ENCODE data around the gene MICAL2.

Gene MICAL2

DNA sequence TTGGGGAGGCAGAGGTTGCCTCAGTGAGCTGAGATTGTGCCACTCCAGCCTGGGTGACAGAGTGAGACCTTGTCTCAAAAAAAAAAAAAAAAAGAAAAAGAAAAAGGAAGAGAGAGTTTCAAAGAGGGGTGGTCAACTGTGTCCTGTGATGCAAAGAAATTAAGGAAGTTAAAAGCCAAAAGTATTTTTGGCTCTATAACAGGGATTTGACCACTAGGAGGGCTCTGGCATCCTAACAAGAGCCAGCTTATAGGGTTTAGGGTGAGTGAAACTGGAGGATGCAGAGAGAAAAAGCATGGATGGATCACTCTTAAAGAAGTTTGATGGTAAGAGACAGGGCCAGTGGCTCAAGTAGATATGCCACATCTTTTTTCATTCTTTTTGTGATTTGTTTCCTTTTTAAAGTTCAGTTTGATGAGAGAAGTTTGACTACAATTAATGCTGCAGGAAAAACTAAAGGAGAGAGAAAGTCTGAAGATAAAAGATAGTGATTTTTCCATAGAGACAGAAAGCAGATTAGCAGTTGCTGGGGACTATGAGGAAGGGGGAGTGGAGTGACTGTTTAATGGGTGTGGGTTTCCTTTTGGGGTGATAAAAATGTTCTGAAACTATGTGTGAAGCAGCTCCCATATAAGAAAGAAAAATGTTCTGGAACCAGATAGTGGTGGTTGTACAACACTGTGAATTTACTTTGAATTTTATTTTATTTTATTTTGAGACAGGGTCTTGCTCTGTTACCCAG is 11.1 kb upstream of the MICAL2 start:
- no peak for DNase-seq (ENCODE audit: low read depth in 3 of 3)

DNA sequence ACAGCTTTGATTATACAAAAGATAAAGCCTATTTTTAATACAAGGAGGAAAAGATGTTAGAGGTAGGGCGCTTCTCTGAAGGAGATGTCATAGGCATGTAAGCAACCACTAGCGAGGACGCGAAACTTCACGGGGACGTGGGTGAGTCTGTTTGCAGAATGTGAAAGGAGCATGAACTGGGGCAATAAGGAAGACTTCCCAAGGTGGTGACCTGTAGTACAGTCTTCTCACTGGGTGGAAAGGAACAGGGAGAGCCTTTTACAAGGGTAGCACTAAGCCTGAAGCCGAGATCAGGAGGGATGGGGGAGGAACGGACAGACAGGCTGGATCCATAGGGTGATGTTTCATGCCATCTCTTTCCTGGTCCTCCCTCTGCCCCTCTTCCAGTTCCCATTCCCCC is 10.0 kb upstream of the MICAL2 start:
- DNase-seq (ENCODE audit: low read depth in 3 of 3): no peak

DNA sequence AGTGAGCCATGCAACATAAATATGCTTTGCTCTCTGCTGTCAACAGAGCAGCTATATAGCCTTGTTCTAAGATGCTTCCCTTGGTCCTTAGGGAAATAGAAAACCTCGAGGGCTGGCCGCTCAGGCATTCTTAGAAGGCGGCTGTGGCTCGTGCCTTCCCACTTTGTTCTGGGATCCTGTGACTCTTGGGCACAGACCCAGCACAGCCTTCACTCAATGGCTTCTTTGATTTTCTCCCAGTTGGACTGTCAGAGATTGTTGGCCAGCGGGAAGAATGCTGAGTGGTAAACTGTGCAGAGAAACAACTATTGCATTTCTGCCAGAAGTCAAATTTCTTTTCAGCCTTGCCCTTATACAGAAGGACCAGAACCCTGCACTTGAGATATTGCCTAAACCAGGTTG is 9.5 kb upstream of the MICAL2 start:
- no peak for DNase-seq (ENCODE audit: low read depth in 3 of 3)

DNA sequence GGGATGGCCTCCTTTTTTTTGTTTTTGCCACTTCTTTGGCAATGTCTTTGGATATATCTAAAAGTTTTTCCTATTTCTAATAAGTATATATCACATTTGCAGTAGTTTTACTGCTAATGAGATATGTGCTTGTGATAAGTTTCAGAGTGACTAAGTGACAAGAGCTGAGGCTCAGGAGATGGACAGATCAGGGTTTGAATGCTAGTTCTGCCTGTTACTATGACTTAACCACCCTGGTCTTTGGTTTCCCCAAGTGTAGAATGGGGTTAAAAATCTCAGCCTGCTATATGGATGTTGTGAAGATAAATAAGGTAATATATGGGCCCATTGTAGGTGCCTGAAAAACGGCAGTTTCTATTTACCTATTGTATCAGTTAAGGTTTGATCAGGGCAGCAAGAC is 9.1 kb upstream of the MICAL2 start:
- DNase-seq (ENCODE audit: low read depth in 3 of 3): no peak

DNA sequence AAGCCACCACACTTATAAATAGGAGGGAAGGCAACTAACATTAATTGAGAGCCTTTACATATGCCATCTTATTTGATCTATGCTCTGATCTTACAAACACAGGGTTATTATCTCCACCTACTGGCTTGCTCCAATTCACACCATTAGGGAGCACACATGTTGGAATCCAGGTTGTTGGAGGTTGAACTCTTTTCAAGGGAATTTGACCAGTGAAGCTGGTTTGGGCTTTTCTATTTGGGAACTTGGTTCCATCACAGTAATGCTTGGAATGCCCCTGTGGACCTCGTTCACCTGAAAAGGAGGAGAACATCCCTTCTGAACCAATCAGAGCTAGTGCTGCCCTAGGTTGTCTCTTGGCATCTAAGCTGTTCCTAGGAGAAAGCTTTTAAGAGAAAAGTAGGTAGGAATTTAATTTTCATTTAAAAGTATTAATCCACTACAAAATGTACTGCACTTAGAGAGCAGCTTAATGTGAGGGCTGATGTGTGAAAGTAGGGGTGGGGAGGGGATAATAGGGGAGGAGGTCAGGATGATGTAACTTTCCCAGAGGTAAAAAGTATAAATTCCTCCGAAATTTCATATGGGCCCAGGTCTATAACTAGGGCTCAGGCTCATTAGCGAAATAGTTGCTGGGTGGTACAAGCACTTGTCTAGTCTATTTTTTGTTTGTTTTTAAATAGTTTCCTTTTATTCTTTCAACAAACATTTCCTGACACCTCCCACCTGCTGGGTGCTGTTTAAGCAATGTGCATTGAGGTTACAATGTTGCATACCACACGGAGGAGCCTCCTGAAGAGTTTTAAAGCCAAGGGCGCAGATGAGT is 7.6 kb upstream of the MICAL2 start:
- no peak for DNase-seq (ENCODE audit: low read depth in 3 of 3)

DNA sequence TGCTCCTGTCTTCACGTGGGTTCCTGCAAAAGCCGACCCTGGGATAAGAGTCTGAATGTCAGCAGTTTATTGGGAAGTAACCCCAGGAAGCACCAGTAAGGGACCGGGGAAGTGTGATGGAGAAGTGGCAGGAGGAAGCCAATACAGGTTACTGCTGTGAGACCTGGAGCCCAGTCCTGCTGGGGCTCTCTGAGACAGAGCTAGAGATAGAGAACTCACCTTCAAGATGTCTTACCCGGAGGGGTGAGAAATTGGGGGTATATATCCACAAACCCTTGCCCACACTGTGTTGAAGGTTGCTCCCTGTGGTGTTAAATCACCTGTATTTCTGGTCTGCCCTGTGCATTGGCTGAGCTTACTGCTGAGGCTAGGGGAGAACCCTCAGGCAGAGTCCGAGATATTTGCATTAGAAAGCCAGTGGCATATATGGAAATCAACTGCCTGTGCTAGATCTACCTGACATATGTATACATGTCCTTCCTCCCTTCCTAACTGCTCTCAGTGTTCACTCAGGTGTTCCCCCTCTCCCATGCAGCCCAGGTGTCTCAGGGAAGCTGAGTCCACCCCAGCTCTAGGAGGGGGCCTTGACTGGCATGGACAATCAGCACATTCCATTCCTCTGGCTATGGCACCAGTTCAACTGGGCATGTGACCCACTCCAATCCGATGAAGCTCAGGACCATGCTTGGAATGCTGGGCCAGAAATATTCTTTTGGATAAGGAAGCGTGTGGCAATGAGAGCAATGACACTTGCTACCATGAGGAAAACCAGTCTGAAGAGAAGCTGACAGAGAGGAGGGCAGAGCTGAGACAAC is 6.8 kb upstream of the MICAL2 start:
- DNase-seq (ENCODE audit: low read depth in 3 of 3): no peak

DNA sequence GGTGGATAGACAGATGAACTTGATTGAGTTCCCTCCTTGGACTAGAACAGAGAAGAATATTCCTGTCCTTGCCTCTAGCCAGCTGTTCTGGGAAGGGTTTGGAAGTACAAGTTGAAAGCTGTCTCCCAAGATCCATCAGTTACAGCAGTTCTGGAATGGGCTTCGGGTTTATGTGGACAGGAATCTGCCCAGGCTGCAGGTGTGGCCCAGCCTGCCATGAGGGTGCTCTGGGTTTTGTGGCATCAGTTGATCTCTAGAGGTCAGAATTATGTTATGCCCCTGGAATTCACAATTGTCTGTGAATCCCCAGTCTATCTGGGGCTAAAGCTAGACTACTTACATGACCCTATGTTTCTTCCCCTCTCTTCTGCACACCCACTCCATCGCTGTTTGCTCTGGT is 4.9 kb upstream of the MICAL2 start:
- DNase-seq (ENCODE audit: low read depth in 3 of 3): no peak

DNA sequence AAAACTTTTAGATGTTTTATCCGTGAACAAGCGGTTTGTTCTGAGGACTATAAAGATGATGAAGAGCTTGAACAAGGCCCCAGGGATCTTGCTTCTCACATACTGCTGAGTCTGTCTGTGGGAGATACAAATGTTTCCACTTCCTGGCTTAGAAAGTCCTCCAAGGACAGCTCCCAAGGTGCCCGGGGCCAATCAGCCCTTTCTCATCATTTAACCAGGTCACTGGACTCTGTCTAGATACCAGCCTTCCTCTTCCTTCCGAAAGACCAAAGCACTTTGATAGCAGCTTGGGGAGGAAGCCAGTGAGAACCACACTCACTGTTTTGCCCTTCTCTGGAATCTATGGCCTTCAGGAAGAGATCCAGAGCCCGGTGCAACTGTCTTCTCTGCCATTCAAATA is 4.3 kb upstream of the MICAL2 start:
- DNase-seq (ENCODE audit: low read depth in 3 of 3): no peak

DNA sequence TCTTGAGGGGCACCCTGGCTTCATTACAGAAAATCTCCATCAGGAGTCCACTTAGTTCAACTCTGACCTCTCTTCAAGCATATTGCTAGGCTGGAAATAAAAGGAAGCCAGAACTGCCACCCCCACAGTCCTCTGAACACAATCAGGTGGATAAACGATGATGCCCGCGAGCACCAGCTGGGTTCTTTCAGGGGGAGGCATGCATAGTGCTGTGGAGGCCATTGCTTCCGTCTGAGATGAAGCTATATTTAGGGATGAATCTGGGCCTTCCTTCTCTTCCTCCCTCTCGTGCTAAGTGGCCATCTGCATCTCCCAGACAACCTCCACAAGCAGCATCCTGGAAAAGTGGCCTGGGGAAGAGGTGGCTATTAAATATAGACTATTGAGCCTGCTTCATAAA is 3.9 kb upstream of the MICAL2 start:
- DNase-seq (ENCODE audit: low read depth in 3 of 3): no peak

DNA sequence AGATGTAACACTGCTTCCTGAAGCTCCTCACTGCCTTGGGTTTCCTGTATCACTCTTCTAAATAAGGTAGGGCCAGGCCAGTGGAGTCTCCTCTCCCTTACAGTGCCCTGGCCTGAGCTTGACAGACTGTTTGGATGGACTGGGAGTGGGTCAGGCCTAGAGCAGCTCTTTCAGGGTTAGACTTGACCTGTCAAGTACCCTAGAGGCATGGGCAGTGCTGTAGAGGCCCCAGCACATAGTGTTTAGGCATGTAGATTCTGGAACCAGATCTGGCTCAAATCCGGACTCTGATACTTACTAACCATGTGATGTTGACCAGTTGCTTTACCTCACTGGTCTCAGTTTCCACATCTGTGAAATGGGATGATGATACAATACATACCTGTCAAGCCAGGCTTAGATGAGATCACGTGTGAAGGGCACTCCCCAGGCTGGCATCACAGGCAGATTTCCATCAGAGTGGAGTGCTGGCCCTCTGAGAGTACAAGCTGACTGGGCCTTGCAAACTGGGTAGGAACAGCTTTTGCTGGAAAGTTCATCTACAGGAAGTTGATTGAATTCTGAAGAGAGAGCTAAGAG is 1.4 kb upstream of the MICAL2 start:
- no peak for DNase-seq (ENCODE audit: low read depth in 3 of 3)

DNA sequence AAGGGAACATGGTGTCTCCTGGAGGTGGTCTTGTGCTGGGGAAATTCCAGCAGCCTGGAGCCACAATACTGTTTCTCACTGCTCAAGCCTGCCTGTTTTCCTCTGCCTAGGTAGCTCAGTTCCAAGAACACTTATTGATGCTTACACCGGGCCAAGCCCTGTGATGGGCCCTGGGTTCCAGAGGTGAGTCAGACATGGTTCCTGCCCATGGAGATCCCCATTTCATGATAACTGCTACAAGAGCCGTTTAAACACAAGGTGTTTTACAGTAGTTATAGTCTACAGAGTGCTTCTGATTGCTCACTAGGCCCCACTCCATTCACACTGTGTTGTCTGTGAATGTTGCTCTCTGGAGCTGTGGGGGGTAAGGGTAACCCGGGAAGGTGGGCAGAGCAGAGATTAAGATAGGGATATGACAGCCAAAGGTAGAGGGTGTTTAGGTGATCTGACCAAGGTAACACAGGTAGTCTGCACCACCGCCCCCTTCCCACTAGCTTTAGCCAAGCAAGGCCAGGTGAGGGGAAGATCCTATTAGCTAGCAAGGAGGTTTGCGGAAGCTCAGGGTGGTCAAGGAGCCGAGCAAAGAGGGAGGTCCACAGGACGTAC is 696 bp upstream of the MICAL2 start:
- peak in 1 of 3 experiments; percentile 12 for DNase-seq (ENCODE audit: low read depth in 3 of 3)

DNA sequence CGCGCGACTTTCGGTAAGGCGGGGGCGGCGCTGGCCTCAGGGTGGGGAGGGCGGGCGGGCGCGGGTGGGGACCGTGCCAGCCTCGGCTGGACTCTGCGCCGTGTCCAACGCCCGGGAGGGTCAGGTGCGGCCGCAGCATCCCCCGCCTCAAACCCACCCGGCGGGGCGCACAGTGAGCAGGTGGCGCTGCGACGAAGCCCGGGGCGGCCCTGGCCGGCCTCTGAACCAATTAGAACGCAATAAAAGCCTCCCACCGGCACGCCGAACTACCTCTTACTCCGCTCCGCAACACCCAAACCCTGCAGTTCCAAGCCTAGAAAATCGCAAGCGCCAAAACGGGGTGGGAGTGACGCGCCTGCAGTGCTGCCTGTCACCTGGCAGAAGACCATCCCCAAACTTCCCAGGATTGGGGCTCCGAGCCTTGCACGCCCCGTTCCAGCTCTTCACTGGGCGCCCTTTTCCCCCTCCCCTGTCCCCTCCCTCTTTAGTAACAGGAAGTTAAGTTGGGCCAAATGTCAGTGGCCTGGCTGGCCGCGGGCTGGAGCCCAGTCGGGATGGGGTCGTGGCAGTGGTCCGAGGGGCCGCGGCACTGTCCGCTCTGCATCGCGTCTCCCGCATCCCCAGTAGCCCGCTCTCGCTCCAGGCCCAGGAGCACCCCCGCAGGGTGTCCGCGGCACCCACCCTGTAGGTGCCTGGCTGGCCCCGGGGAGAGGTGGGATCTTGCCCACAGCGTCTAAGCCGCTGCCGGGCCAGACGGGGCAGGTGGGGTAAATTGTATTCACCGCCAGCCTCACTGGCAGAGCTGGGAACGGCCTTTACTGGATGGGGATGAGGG is 541 bp downstream of the MICAL2 start:
- DNase-seq (ENCODE audit: low read depth in 3 of 3): peak in 1 of 3 experiments; percentile 26

DNA sequence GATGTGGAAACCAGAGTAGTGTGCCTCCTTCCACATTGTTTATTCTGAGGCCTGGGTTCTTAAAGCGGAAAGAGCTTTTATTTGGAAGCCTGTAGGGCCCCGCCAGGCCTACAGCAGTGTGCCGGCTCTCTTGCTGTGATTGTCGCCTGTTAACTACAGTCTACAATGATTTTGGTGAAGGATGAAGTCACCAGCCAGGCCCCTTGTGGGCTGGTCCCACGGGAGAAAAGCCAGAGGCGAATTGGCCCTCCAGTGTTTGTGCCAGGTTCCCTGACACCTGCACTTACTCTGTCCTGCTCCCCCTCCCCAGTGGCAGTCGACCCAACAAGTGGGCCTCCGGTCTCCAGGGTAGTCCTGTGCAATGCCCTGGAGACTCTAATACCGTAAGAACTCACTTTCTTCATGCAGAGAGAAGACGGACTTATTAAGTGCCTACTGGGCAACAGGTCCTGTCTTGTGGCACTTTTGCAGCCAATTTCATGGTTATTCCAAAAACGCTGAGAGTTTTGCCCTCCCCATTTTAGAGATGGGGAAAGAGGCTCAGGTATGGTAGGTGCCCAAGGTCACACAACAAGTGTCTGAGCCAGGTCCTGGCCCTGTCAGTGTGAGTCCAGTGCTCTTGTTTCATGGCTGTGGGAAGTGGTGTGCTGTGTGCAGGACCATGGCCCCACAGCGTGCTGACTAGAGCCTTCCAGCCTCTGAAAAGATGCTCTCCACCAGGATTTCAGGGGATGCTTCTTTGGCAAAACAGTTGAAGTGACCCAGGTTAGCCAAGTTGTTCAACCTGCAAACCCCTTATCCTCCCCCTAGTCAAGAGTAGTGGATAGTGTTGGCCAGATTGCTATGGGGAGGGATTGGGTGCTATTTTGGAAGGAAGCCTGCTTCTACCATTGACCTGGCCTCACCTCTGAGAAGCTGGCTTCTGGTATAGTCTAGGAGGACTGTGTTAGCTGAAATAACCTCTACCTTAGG is 1.4 kb downstream of the MICAL2 start:
- no peak for DNase-seq (ENCODE audit: low read depth in 3 of 3)

DNA sequence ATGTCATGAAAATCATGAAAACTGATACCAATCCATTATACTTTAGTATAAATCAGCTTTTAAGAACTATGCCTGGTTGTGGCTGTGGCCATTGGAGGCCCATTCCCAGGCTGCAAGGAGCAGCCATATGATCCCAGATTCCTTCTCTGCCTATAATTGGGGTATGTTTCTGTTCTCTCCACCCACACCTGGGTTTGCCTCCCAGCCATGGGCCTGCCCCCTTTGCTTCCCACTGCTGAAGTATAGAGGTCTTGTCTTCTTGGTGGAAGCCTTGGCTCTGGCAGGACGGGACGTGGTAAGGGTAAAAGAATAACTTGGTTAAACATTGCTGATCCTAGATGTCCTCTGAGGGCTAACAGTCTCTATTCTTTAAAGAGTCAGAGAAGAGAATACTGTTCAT is 2.4 kb downstream of the MICAL2 start:
- no peak for DNase-seq (ENCODE audit: low read depth in 3 of 3)

DNA sequence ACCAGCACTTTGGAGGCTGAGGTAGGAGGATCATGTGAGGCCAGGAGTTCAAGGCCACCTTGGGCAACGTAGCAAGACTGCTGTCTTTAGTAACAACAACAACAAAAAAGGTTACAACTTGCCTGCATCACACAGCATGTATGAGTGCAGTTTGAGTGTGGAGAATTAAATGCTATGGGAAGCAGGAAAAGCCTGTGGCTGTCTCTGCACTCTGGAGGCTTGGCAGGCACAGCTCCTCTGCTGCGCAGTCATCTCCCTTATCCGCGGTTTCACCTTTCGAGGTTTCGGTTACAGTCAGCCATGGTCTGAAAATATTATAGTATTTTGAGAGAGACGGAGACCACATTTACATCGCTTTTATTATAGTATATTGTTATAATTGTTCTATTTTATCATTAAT is 2.9 kb downstream of the MICAL2 start:
- no peak for DNase-seq (ENCODE audit: low read depth in 3 of 3)

DNA sequence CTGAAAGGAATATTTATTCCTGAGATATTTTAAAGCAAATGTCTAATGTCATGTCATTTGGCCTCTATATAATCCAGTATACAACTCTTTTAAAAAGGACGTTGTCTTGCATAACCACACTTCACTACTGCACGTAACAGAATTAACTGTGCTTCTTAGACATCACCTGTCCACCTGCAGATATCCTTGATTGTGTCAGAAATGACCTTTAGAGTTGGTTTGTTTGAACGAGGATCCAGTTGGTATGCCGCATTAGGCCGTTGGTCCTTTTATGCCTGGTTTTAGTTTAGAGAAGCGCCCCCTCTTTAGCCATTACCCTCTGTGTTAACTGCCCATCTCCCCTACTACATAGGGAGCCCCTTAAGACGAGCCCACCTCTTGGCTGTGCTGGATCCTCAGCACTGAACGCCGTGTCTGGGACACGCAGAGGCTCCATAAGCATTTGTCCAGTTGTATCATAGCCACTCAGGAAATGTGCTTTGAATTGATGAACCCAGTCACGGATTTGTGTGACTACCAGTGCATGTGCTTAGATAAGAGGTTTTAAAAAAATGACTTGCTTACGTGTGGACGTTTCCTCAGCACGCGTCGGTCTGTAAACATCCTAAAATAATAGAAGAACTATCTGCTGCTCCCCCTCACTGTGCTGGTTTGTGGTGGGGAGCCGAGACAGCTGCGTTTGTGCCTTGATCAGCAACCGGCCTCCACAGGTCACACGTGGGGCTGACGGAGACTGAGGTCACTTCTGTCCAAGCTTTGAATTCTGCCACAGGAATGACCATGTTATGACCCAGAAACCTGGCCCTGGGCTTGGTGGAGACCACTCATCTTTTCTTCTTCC is 4.0 kb downstream of the MICAL2 start:
- no peak for DNase-seq (ENCODE audit: low read depth in 3 of 3)

DNA sequence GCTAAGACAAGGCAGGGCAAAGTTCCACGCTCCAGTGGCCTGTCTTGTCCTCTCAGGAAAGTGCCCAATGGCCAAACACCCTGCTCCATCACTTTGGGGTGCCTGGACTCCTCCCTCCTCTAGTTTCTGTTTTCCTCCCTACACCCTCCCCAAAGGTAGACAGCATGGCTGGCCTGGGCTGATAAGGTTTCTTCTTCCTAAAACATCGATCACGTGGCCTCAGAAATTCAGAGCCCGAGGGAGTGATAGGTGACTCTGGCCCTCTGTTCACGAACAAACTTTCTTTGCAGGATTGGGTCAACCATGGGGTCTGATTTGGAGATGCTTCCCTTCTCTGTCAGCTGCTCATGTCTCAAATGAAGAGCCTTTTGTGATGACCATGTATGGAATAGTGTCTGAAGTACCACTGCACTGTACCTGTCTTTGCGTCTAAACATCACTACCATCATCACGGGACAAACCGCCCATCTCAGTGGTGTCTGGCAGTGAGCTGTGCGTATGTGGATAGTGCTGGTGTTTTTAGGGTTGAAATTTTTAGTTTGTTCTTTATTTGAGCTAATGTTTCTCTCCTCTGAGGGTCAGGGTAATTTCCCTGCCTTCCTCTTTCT is 6.1 kb downstream of the MICAL2 start:
- DNase-seq (ENCODE audit: low read depth in 3 of 3): no peak

DNA sequence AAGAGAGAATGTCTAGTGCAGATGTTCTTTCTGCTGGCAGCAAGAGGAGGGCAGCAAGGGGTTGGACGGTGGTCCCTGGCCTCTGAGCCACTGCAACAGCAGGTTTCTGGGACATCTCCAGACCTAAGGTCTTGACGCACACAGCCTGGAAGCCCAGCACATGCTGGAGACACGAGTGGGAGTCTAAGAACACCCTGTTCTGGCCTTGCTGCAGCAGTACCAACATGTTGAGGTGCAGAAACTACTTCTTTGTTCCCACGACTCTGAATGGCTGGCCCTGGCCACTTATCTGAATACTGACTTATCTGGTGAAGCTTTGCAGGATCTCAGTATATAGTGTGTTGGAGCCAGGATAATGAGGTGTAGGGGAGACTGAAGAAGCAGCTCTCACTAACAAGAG is 6.8 kb downstream of the MICAL2 start:
- no peak for DNase-seq (ENCODE audit: low read depth in 3 of 3)
